Vagina (tissue), 2 donors: ENCODE data around the gene SEMA3B.

Source experiments
- CTCF ChIP-seq, 3 experiments: fragments of 450-650 bp in 2 of 3; fragments of 200-600 bp in 1 of 3; sonication (generic) in 1 of 3; IDR thresholded peaks; one replicate each; pipeline ENCODE4 v1.5.1; 2017 to 2019; ENCODE audit warnings: antibody characterized with exemption in 3 of 3, mild to moderate bottlenecking in 2 of 3, moderate library complexity in 2 of 3
- POLR2A ChIP-seq, 2 donors: fragments of 450-650 bp; IDR thresholded peaks; one replicate each; pipeline ENCODE4 v1.6.1; 2017; ENCODE audit warnings: antibody characterized with exemption in 2 of 2, mild to moderate bottlenecking in 2 of 2, moderate library complexity in 2 of 2

- TF ChIP-seq POLR2A (IDR thresholded peaks at IDR 0.05) (peak in 1 of 2 donors; percentile 95), CTCF (IDR thresholded peaks at IDR 0.05) (no peak)
Measured at GRCh38 chr3:50235716-50236483, 33.0 kb upstream of the SEMA3B start, which contains the start of gene GNAI2.
